H9 (cell line): ENCODE data around the gene LRSAM1. TPM values are rescaled to one million over a fixed set of nuclear protein-coding genes. Genes with fewer than 3 reads are reported as not detected.

Experiments
- DNase-seq: peaks from one replicate; pipeline ENCODE4 v3.0.0-alpha.2; 2017
- H2AFZ ChIP-seq: one replicate; pipeline ENCODE4 v1.6.1; 2013; ENCODE audit warnings: mild to moderate bottlenecking, low read length, control low read depth, moderate library complexity
- H2AK5ac ChIP-seq: 2 replicates; pipeline ENCODE4 v1.6.1; 2013; ENCODE audit warnings: low read length, control low read depth, mixed read lengths; ENCODE audit not compliant: insufficient read length
- H2BK120ac ChIP-seq: one replicate; pipeline ENCODE4 v1.6.1; 2013; ENCODE audit warnings: low read depth, mild to moderate bottlenecking, low read length, control low read depth, inconsistent platforms; ENCODE audit not compliant: poor library complexity, severe bottlenecking
- H2BK12ac ChIP-seq: 2 replicates; pipeline ENCODE4 v1.6.1; 2013; ENCODE audit warnings: low read length, control low read depth, mixed read lengths, low read depth; ENCODE audit not compliant: insufficient read length
- H2BK15ac ChIP-seq: 2 replicates; pipeline ENCODE4 v1.6.1; 2013; ENCODE audit warnings: low read depth, low read length, control low read depth
- H2BK20ac ChIP-seq: one replicate; pipeline ENCODE4 v1.6.1; 2013; ENCODE audit warnings: low read depth, mild to moderate bottlenecking, low read length, control low read depth, inconsistent platforms; ENCODE audit not compliant: poor library complexity, severe bottlenecking
- H2BK5ac ChIP-seq: 2 replicates; pipeline ENCODE4 v1.6.1; 2013; ENCODE audit warnings: low read length, control low read depth, mixed read lengths; ENCODE audit not compliant: insufficient read length
- H3K14ac ChIP-seq: 2 replicates; pipeline ENCODE4 v1.6.1; 2013; ENCODE audit warnings: low read length, control low read depth; ENCODE audit not compliant: insufficient read depth
- H3K18ac ChIP-seq: 2 replicates; pipeline ENCODE4 v1.6.1; 2013; ENCODE audit warnings: low read depth, mild to moderate bottlenecking, mixed read lengths, low read length, control low read depth; ENCODE audit not compliant: insufficient read length
- H3K23ac ChIP-seq: 2 replicates; pipeline ENCODE4 v1.6.1; 2013; ENCODE audit warnings: low read length, control low read depth, mixed read lengths, low read depth; ENCODE audit not compliant: insufficient read length
- H3K23me2 ChIP-seq: 2 replicates; pipeline ENCODE4 v1.6.1; 2013; ENCODE audit warnings: low read depth, mild to moderate bottlenecking, mixed read lengths, low read length, control low read depth; ENCODE audit not compliant: insufficient read length, poor library complexity, severe bottlenecking
- H3K27ac ChIP-seq: 2 replicates; pipeline ENCODE4 v1.5.1; 2013; ENCODE audit warnings: low read length, control low read depth, mixed read lengths, low read depth; ENCODE audit not compliant: insufficient read length
- H3K27me3 ChIP-seq: 2 replicates; pipeline ENCODE4 v1.6.1; 2013; ENCODE audit warnings: low read length, control low read depth, inconsistent platforms; ENCODE audit not compliant: insufficient read depth
- H3K4ac ChIP-seq: 2 replicates; pipeline ENCODE4 v1.6.1; 2013; ENCODE audit warnings: low read depth, mild to moderate bottlenecking, control low read depth, inconsistent platforms, low read length, moderate library complexity
- H3K4me1 ChIP-seq: 2 replicates; pipeline ENCODE4 v1.6.1; 2013; ENCODE audit warnings: low read length, control low read depth, inconsistent platforms; ENCODE audit not compliant: insufficient read depth
- H3K4me2 ChIP-seq: 2 replicates; pipeline ENCODE4 v1.6.1; 2013; ENCODE audit warnings: low read length, control low read depth, mixed read lengths; ENCODE audit not compliant: insufficient read length, insufficient read depth
- H3K56ac ChIP-seq: 2 replicates; pipeline ENCODE4 v1.6.1; 2013; ENCODE audit warnings: low read depth, mild to moderate bottlenecking, mixed read lengths, low read length, control low read depth; ENCODE audit not compliant: insufficient read length
- H3K79me1 ChIP-seq: 2 replicates; pipeline ENCODE4 v1.6.1; 2013; ENCODE audit warnings: low read depth, mild to moderate bottlenecking, moderate library complexity, low read length, control low read depth, inconsistent platforms; ENCODE audit not compliant: insufficient read depth, poor library complexity, severe bottlenecking
- H3K79me2 ChIP-seq: 2 replicates; pipeline ENCODE4 v1.6.1; 2013; ENCODE audit warnings: low read length, control low read depth, inconsistent platforms; ENCODE audit not compliant: insufficient read depth
- H3K9ac ChIP-seq: 2 replicates; pipeline ENCODE4 v1.6.1; 2013; ENCODE audit warnings: low read length, control low read depth, mixed read lengths; ENCODE audit not compliant: insufficient read length; ENCODE audit errors: extremely low read depth
- H3K9me3 ChIP-seq: one replicate; pipeline ENCODE4 v1.6.1; 2013; ENCODE audit warnings: low read depth, low read length, inconsistent platforms; ENCODE audit not compliant: control insufficient read depth
- H3T11ph ChIP-seq: one replicate; pipeline ENCODE4 v1.6.1; 2013; ENCODE audit warnings: mild to moderate bottlenecking, low read length, control low read depth, inconsistent platforms
- H4K20me1 ChIP-seq: one replicate; pipeline ENCODE4 v1.6.1; 2013; ENCODE audit not compliant: control insufficient read depth, insufficient read length, insufficient read depth
- H4K5ac ChIP-seq: 2 replicates; pipeline ENCODE4 v1.6.1; 2013; ENCODE audit warnings: low read depth, mild to moderate bottlenecking, mixed read lengths, low read length, control low read depth; ENCODE audit not compliant: insufficient read length
- H4K8ac ChIP-seq: replicated peaks from 2 replicates; pipeline ENCODE4 v1.6.1; 2013; ENCODE audit warnings: low read length, control low read depth, mixed read lengths, low read depth; ENCODE audit not compliant: insufficient read length
- H4K91ac ChIP-seq: 2 replicates; pipeline ENCODE4 v1.6.1; 2013; ENCODE audit warnings: low read depth, mild to moderate bottlenecking, moderate library complexity, mixed read lengths, low read length, control low read depth; ENCODE audit not compliant: insufficient read length
- H3K27ac Mint-ChIP-seq, 3 experiments: 2 replicates in 2 of 3; 3 replicates in 1 of 3; pipeline ENCODE4 v1.8.0; 2020 to 2021; ENCODE audit warnings: mixed read lengths in 3 of 3, mild to moderate bottlenecking in 1 of 3, moderate library complexity in 1 of 3
- H3K27me3 Mint-ChIP-seq: 2 replicates; pipeline ENCODE4 v1.8.0; 2021; ENCODE audit warnings: low read depth, mild to moderate bottlenecking, moderate library complexity, mixed read lengths
- H3K36me3 Mint-ChIP-seq, 3 experiments: 2 replicates in 2 of 3; 3 replicates in 1 of 3; pipeline ENCODE4 v1.8.0; 2020 to 2021; ENCODE audit warnings: low read depth in 3 of 3, mixed read lengths in 3 of 3; ENCODE audit not compliant: insufficient read depth in 1 of 3
- H3K4me1 Mint-ChIP-seq, 2 experiments: 2 replicates each; pipeline ENCODE4 v1.8.0; 2020; ENCODE audit warnings: mixed read lengths in 2 of 2
- H3K4me3 Mint-ChIP-seq, 2 experiments: 2 replicates in 1 of 2; 3 replicates in 1 of 2; pipeline ENCODE4 v1.8.0; 2020 to 2021; ENCODE audit warnings: mild to moderate bottlenecking in 2 of 2, mixed read lengths in 2 of 2, moderate library complexity in 1 of 2
- H3K9me3 Mint-ChIP-seq, 2 experiments: 2 replicates in 1 of 2; 3 replicates in 1 of 2; pipeline ENCODE4 v1.8.0; 2020; ENCODE audit warnings: mild to moderate bottlenecking in 2 of 2, mixed read lengths in 2 of 2, moderate library complexity in 1 of 2
- CTCF ChIP-seq: fragments of 200-600 bp; sonication (generic); conservative IDR thresholded peaks from 3 replicates; pipeline ENCODE4 v1.8.0; 2021; ENCODE audit warnings: antibody characterized with exemption, mild to moderate bottlenecking
- WGBS: extraction: QIAGEN DNeasy Blood & Tissue Kit; methylation state at CpG from one replicate; pipeline ENCODE4 v1.1.7; 2013; ENCODE audit warnings: missing lambda C conversion rate, low lambda C conversion rate, mixed read lengths; ENCODE audit not compliant: insufficient read length; ENCODE audit errors: extremely low coverage; 5-methylcytosine and 5-hydroxymethylcytosine counted together
- total RNA-seq: library from RNA; stranded (reverse); gene quantifications from 2 replicates; pipeline ENCODE4 v1.2.1, GENCODE V29; 2021

LRSAM1 gene
- total RNA-seq, 1 experiment from 2014 or later: 16.2 TPM

DNA sequence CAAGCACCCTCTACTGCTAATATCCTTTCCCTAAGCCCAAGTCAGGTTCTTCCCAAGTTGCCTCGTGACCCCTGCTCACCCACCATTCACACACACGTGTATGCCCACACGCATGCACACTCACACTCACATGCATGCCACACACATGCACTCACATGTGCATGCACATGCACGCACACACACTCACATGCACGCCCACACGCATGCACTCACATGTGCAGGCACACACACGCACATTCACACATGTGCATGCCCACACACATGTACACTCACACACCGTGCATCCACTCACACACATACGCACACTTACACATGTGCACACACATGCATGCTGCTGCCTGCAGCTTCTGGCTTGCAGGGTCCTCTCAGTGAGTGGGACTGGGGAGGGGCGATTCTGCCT lies 97.9 kb downstream of the LRSAM1 start:
- no peaks in the 10 kb centered on the region; the same call in 1 of the 2 replicates for H3K4me1 ChIP-seq
- peak overlapping the region; percentile 9 for H3K18ac ChIP-seq
- no peak for TF ChIP-seq CTCF
- Mint-ChIP-seq H3K9me3 (no peaks in the 10 kb centered on the region), H3K36me3 (peaks cover 0 to 7% (median 0%) of the 10 kb centered on the region in 3 experiments; a peak in 2 of 7 replicates), H3K4me3 (no peak overlapping the region), H3K27ac (no peak overlapping the region; a peak in 2 of 7 replicates), H3K4me1 (peaks cover 23 to 24% of the 10 kb centered on the region in 2 experiments), H3K27me3 (no peaks in the 10 kb centered on the region)
- H3K27me3 ChIP-seq: no peaks in the 10 kb centered on the region
- WGBS: no CpG with 5 or more reads among the region's 10 CpGs
- no peak overlapping the region for H3K27ac ChIP-seq
- no peak overlapping the region for H2BK12ac ChIP-seq
- H4K8ac ChIP-seq: no peak overlapping the region
- H3K56ac ChIP-seq: no peak overlapping the region
- no peak overlapping the region for H3T11ph ChIP-seq
- H3K23ac ChIP-seq: peak overlapping the region; percentile 92
- H4K91ac ChIP-seq: no peak overlapping the region
- H2BK20ac ChIP-seq: no peak overlapping the region
- no peak overlapping the region for H2BK120ac ChIP-seq
- H3K23me2 ChIP-seq: no peaks in the 10 kb centered on the region
- H4K5ac ChIP-seq: no peak overlapping the region
- no peak for DNase-seq
- H3K79me1 ChIP-seq: peaks cover 5% of the 10 kb centered on the region
- H3K79me2 ChIP-seq: peaks cover 5% of the 10 kb centered on the region; the same call in 1 of the 2 replicates
- no peak overlapping the region for H3K4me2 ChIP-seq
- no peak overlapping the region for H3K9ac ChIP-seq
- H3K4ac ChIP-seq: no peak overlapping the region
- no peaks in the 10 kb centered on the region for H3K9me3 ChIP-seq
- H2BK5ac ChIP-seq: no peak overlapping the region
- H2BK15ac ChIP-seq: no peak overlapping the region
- no peak overlapping the region for H2AFZ ChIP-seq
- no peak overlapping the region for H3K14ac ChIP-seq
- no peaks in the 10 kb centered on the region for H4K20me1 ChIP-seq
- H2AK5ac ChIP-seq: no peak overlapping the region
